HS-5 (cell line): ENCODE data around the gene JAZF1.
A peak's percentile ranks its signal among the peaks of the same experiment; 100 is the strongest.
"Not testable (repeated sequence)": the region's sequence is repeated elsewhere in the genome, so short reads cannot be mapped to it uniquely, and the experiment has no call there.

Source experiments
- DNase-seq: peaks from one replicate; pipeline ENCODE4 v3.0.0-alpha.2; 2012; ENCODE audit warnings: low read depth

The JAZF1 gene

GRCh38 chr7:27941522-27941921, 239.1 kb downstream of the JAZF1 start:
- DNase-seq: no peak

GRCh38 chr7:27940341-27940740, 240.3 kb downstream of the JAZF1 start:
- no peak for DNase-seq

GRCh38 chr7:27939893-27940292, 240.7 kb downstream of the JAZF1 start:
- no peak for DNase-seq

GRCh38 chr7:27936768-27937102, 243.9 kb downstream of the JAZF1 start:
- DNase-seq: no peak

- DNase-seq: no peak
Observed at GRCh38 chr7:27936047-27936767, 244.4 kb downstream of the JAZF1 start.

GRCh38 chr7:27933671-27934565, 246.7 kb downstream of the JAZF1 start:
- peak; percentile 71 for DNase-seq

- DNase-seq: no peak
Observed at GRCh38 chr7:27930910-27931476, 249.6 kb downstream of the JAZF1 start.

- no peak for DNase-seq
Observed at GRCh38 chr7:27929127-27929526, 251.5 kb downstream of the JAZF1 start.

GRCh38 chr7:27928001-27928400, 252.6 kb downstream of the JAZF1 start:
- no peak for DNase-seq

GRCh38 chr7:27925573-27926201, 254.9 kb downstream of the JAZF1 start:
- DNase-seq: no peak

- no peak for DNase-seq
Observed at GRCh38 chr7:27923642-27923980, 257.0 kb downstream of the JAZF1 start.

- no peak for DNase-seq
Observed at GRCh38 chr7:27922907-27923641, 257.5 kb downstream of the JAZF1 start.

GRCh38 chr7:27922389-27922788, 258.2 kb downstream of the JAZF1 start:
- not testable (repeated sequence) for DNase-seq

- DNase-seq: peak; percentile 73
Observed at GRCh38 chr7:27921081-27921836, 259.3 kb downstream of the JAZF1 start.

- no peak for DNase-seq
Observed at GRCh38 chr7:27920281-27920946, 260.2 kb downstream of the JAZF1 start.

- no peak for DNase-seq
Observed at GRCh38 chr7:27918503-27918902, 262.1 kb downstream of the JAZF1 start.

GRCh38 chr7:27917774-27918314, 262.8 kb downstream of the JAZF1 start:
- peak; percentile 89 for DNase-seq

- DNase-seq: no peak
Observed at GRCh38 chr7:27917119-27917518, 263.5 kb downstream of the JAZF1 start.

GRCh38 chr7:27916372-27916771, 264.2 kb downstream of the JAZF1 start:
- DNase-seq: no peak

- DNase-seq: no peak
Observed at GRCh38 chr7:27914409-27914808, 266.2 kb downstream of the JAZF1 start.
